Thoracic aorta (tissue), 2 donors: ENCODE results near the gene STIM1. TPM values are rescaled to one million over a fixed set of nuclear protein-coding genes. Genes with fewer than 3 reads are reported as not detected.
A peak's percentile ranks its signal among the peaks of the same experiment; 100 is the strongest.

Experiments used
- ATAC-seq: fragments of 150-250 bp; one replicate; pipeline ENCODE4 v1.8.0; 2017; ENCODE audit warnings: low read depth; ENCODE audit not compliant: insufficient number of reproducible peaks, low FRiP score
- DNase-seq: peaks from one replicate; pipeline ENCODE4 v3.0.0-alpha.2; 2020; ENCODE audit warnings: low spot score
- H3K27ac ChIP-seq, 2 donors: fragments of 200-600 bp; sonication (generic); 1 replicate in 1 of 2; 2 replicates in 1 of 2; pipeline ENCODE4 v1.5.1; 2016; ENCODE audit warnings: mild to moderate bottlenecking in 2 of 2, moderate library complexity in 2 of 2
- H3K27me3 ChIP-seq: fragments of 200-600 bp; sonication (generic); replicated peaks from 2 replicates; pipeline ENCODE4 v1.6.0; 2016; ENCODE audit warnings: mild to moderate bottlenecking; ENCODE audit not compliant: insufficient read depth
- H3K36me3 ChIP-seq: fragments of 200-600 bp; sonication (generic); one replicate; pipeline ENCODE4 v1.5.1; 2016
- H3K4me1 ChIP-seq, 2 donors: fragments of 200-600 bp; sonication (generic); 1 replicate in 1 of 2; 2 replicates in 1 of 2; pipeline versions ENCODE4 v1.5.1 to v1.6.0; 2016; ENCODE audit warnings: low read depth in 2 of 2, mild to moderate bottlenecking in 1 of 2; ENCODE audit not compliant: control insufficient read depth in 1 of 2
- H3K4me3 ChIP-seq: fragments of 200-600 bp; sonication (generic); 2 replicates; pipeline ENCODE4 v1.5.1; 2016; ENCODE audit warnings: mild to moderate bottlenecking
- H3K9me3 ChIP-seq: fragments of 200-600 bp; sonication (generic); 2 replicates; pipeline ENCODE4 v1.5.1; 2016
- CTCF ChIP-seq: fragments of 200-600 bp; sonication (generic); IDR thresholded peaks from one replicate; pipeline ENCODE4 v1.5.1; 2019; ENCODE audit warnings: antibody characterized with exemption
- total RNA-seq, 2 donors: library from RNA; depleted of rRNA; stranded (reverse); fragments of >200 nt; gene quantifications; one replicate each; pipeline versions ENCODE4 v1.1.0 to v1.2.3, GENCODE V29; 2016

The STIM1 gene
- total RNA-seq, 2 donors from 2014 or later = 53.8 to 63.0 TPM

GRCh38 chr11:4054643-4055042 lies 199.2 kb downstream of the STIM1 start:
- Histone ChIP-seq H3K4me3 (no peak overlapping the region), H3K27me3 (no peaks in the 10 kb centered on the region), H3K27ac (no peak overlapping the region), H3K36me3 (peaks cover 13% of the 10 kb centered on the region), H3K4me1 (no peaks in the 10 kb centered on the region), H3K9me3 (no peaks in the 10 kb centered on the region)
- DNase-seq = no peak
- no peak for ATAC-seq
- TF ChIP-seq CTCF = no peak

GRCh38 chr11:4059424-4059823 lies 204.0 kb downstream of the STIM1 start:
- DNase-seq (no peak), ATAC-seq (no peak)
- Histone ChIP-seq H3K4me1 (peaks cover 12 to 28% of the 10 kb centered on the region in 2 donors), H3K4me3 (no peak overlapping the region), H3K36me3 (peaks cover 13% of the 10 kb centered on the region), H3K9me3 (no peaks in the 10 kb centered on the region), H3K27ac (no peak overlapping the region), H3K27me3 (no peaks in the 10 kb centered on the region)
- TF ChIP-seq CTCF = no peak

- Histone ChIP-seq H3K27me3 (no peaks in the 10 kb centered on the region), H3K36me3 (peaks cover 13% of the 10 kb centered on the region), H3K4me3 (no peak overlapping the region), H3K27ac (no peak overlapping the region), H3K4me1 (peaks cover 21 to 37% of the 10 kb centered on the region in 2 donors), H3K9me3 (no peaks in the 10 kb centered on the region)
- ATAC-seq (no peak), DNase-seq (no peak)
- no peak for TF ChIP-seq CTCF
These were observed 204.9 kb downstream of the STIM1 start for GRCh38 chr11:4060182-4060923.

- H3K27ac ChIP-seq = no peak overlapping the region
- peaks cover 31 to 51% of the 10 kb centered on the region in 2 donors for H3K4me1 ChIP-seq
- ATAC-seq = no peak
These were observed 206.2 kb downstream of the STIM1 start for GRCh38 chr11:4061700-4062099.

DNA sequence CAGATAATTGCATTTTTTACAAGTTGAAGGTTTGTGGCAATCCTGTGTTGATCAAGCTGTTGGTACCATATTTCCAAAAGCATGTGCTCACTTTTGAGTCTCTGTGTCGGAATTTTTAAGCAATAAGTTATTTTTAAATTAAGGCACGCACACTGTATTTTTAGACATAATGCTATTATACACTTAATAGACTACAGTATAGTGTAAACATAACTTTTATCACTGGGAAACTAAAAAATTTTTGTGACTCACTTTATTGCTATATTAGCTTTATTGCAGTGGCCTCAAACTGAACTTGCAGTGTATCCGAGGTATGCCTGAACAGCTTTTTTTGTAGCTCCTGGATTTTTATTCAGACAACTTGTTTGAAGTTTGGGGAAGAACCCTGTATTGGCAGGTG lies 207.9 kb downstream of the STIM1 start:
- Histone ChIP-seq H3K36me3 (peaks cover 5% of the 10 kb centered on the region), H3K27me3 (no peaks in the 10 kb centered on the region), H3K27ac (peak overlapping the region; percentile 26 to 62), H3K4me1 (peaks cover 34 to 59% of the 10 kb centered on the region in 2 donors), H3K4me3 (no peak overlapping the region), H3K9me3 (no peaks in the 10 kb centered on the region)
- DNase-seq (no peak), ATAC-seq (no peak)
- TF ChIP-seq CTCF = no peak

More at GRCh38 chr11:4061700-4062099, 206.2 kb downstream of the STIM1 start:
- Histone ChIP-seq H3K9me3 (no peaks in the 10 kb centered on the region), H3K27me3 (no peaks in the 10 kb centered on the region), H3K36me3 (peaks cover 7% of the 10 kb centered on the region), H3K4me3 (no peak overlapping the region)
- no peak for TF ChIP-seq CTCF
- DNase-seq = no peak
